Keratinocyte (primary cell): Measurements from ENCODE around the gene HOXC9.

Experiments used
- EZH2 ChIP-seq: IDR thresholded peaks from one replicate; pipeline ENCODE4 v1.6.1; 2012; ENCODE audit warnings: inconsistent platforms, mild to moderate bottlenecking, low read length, moderate library complexity
- TF ChIP-seq, protein P1 (sequence below), 3 experiments: IDR thresholded peaks in 1 of 3; conservative IDR thresholded peaks in 1 of 3; optimal IDR thresholded peaks in 1 of 3; 2 replicates in 2 of 3; 3 replicates in 1 of 3; pipeline versions ENCODE3 to v1.5.1; 2011; ENCODE audit warnings: low read length in 3 of 3, mild to moderate bottlenecking in 3 of 3, moderate library complexity in 2 of 3, control low read depth in 1 of 3, inconsistent platforms in 1 of 3; ENCODE audit not compliant: insufficient read depth in 2 of 3; ENCODE audit errors: extremely low read depth in 1 of 3

DNA sequence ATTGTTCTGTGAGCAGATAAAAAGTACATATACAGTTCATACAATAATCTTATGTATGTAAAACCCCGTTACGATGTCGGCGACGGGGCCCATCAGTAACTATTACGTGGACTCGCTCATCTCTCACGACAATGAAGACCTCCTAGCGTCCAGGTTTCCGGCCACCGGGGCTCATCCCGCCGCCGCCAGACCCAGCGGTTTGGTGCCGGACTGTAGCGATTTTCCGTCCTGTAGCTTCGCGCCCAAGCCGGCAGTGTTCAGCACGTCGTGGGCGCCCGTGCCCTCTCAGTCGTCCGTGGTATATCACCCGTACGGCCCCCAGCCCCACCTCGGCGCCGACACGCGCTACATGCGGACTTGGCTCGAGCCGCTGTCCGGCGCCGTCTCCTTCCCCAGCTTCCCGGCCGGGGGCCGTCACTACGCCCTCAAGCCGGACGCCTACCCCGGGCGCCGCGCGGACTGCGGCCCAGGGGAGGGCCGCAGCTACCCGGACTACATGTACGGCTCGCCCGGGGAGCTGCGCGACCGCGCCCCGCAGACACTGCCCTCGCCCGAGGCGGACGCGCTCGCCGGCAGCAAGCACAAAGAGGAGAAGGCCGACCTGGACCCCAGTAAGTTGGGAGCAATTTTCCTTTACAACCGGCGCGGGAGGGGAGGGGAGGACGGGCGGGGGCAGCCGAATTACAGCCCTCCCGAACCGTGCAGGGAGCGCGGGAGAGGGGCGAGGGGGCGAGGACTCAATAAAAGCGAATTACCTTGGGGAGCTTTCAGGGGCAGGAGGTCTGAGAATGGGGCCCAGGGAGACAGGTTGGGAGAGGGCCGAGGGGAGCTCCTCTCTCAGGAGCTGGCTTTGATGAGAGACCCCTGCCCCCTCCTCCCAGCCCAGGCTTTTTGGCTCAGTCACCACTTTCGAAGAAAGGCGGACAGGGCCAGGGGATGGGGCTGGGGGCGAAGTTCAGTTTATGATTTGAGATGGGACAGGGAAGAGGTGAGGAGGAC is at the start of gene HOXC9:
- TF ChIP-seq EZH2: no peak
- TF ChIP-seq, protein P1, sequence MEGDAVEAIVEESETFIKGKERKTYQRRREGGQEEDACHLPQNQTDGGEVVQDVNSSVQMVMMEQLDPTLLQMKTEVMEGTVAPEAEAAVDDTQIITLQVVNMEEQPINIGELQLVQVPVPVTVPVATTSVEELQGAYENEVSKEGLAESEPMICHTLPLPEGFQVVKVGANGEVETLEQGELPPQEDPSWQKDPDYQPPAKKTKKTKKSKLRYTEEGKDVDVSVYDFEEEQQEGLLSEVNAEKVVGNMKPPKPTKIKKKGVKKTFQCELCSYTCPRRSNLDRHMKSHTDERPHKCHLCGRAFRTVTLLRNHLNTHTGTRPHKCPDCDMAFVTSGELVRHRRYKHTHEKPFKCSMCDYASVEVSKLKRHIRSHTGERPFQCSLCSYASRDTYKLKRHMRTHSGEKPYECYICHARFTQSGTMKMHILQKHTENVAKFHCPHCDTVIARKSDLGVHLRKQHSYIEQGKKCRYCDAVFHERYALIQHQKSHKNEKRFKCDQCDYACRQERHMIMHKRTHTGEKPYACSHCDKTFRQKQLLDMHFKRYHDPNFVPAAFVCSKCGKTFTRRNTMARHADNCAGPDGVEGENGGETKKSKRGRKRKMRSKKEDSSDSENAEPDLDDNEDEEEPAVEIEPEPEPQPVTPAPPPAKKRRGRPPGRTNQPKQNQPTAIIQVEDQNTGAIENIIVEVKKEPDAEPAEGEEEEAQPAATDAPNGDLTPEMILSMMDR (optimal IDR thresholded peaks at IDR 0.05 in 1 of 3, IDR thresholded peaks at IDR 0.05 in 1 of 3, conservative IDR thresholded peaks at IDR 0.05 in 1 of 3; ENCODE audit: extremely low read depth in 1 of 3, insufficient read depth in 2 of 3, low read length in 3 of 3): no peak
